OCI-LY7 (cell line): ENCODE measurements around the gene ZFYVE16. TPM values are rescaled to one million over a fixed set of nuclear protein-coding genes. Genes with fewer than 3 reads are reported as not detected.
"Not testable (repeated sequence)": the region's sequence is repeated elsewhere in the genome, so short reads cannot be mapped to it uniquely, and the experiment has no call there.

ENCODE experiments used
- BruUV-seq: library from RNA; stranded (reverse); fragments of 400-500 nt; replicated peaks from 2 replicates; lab custom pipeline; 2021; lab: Mats Ljungman, UMichigan
- CTCF ChIA-PET: fragments of 300-600 bp; sonication (Branson Sonifier 250); formaldehyde crosslinking; loops from one replicate; lab custom pipeline; 2022; ENCODE audit warnings: antibody characterized with exemption; ENCODE audit not compliant: unreplicated experiment; lab: Charles Lee
- POLR2A ChIA-PET: fragments of 300-600 bp; sonication (Branson Sonifier 250); formaldehyde crosslinking; loops from one replicate; lab custom pipeline; 2022; ENCODE audit warnings: antibody characterized with exemption; lab: Charles Lee
- DNase-seq: peaks from one replicate; pipeline ENCODE4 v3.0.0-alpha.2; 2015; ENCODE audit warnings: low spot score
- H2AFZ ChIP-seq: fragments of 200-600 bp; sonication (generic), shearing (Covaris generic); 2 replicates; pipeline ENCODE4 v1.6.1; 2014; ENCODE audit warnings: mild to moderate bottlenecking, antibody characterized with exemption, low read length, moderate library complexity
- H3K27ac ChIP-seq: fragments of 200-600 bp; sonication (generic); 2 replicates; pipeline ENCODE4 v1.5.1; 2014; ENCODE audit warnings: mixed run types, low read depth, mild to moderate bottlenecking, moderate library complexity, low read length, inconsistent platforms; ENCODE audit not compliant: poor library complexity, severe bottlenecking
- H3K36me3 ChIP-seq: fragments of 200-600 bp; sonication (generic); 2 replicates; pipeline ENCODE4 v1.6.1; 2014; ENCODE audit warnings: mild to moderate bottlenecking, antibody characterized with exemption, low read length, moderate library complexity, mixed read lengths; ENCODE audit not compliant: insufficient read depth
- H3K4me1 ChIP-seq: fragments of 200-600 bp; sonication (generic); 2 replicates; pipeline ENCODE4 v1.5.1; 2014; ENCODE audit warnings: mild to moderate bottlenecking, low read length; ENCODE audit not compliant: insufficient read depth, poor library complexity, severe bottlenecking
- H3K4me2 ChIP-seq: fragments of 200-600 bp; sonication (generic); 2 replicates; pipeline ENCODE4 v1.6.1; 2014; ENCODE audit warnings: mild to moderate bottlenecking, low read length
- H3K4me3 ChIP-seq: fragments of 200-600 bp; sonication (generic); 2 replicates; pipeline ENCODE4 v1.5.1; 2014; ENCODE audit warnings: mild to moderate bottlenecking, low read depth, low read length; ENCODE audit not compliant: poor library complexity, severe bottlenecking
- H3K79me2 ChIP-seq: fragments of 200-600 bp; sonication (generic); 2 replicates; pipeline ENCODE4 v1.6.1; 2016; ENCODE audit warnings: low read depth, mild to moderate bottlenecking, low read length, moderate library complexity, mixed read lengths; ENCODE audit not compliant: insufficient read depth
- H3K9me2 ChIP-seq: fragments of 200-600 bp; sonication (generic); 2 replicates; pipeline ENCODE4 v1.6.1; 2016; ENCODE audit warnings: mild to moderate bottlenecking, low read length, mixed read lengths; ENCODE audit not compliant: insufficient read depth
- H3K9me3 ChIP-seq: fragments of 200-600 bp; sonication (generic); 2 replicates; pipeline ENCODE4 v1.6.1; 2014; ENCODE audit warnings: mild to moderate bottlenecking, mixed run types, low read length, mixed read lengths
- H4K20me1 ChIP-seq: fragments of 200-600 bp; sonication (generic); 2 replicates; pipeline ENCODE4 v1.6.1; 2014; ENCODE audit warnings: mild to moderate bottlenecking, antibody characterized with exemption, low read length, moderate library complexity, mixed read lengths; ENCODE audit not compliant: insufficient read depth
- CTCF ChIP-seq: fragments of 200-600 bp; sonication (generic); conservative IDR thresholded peaks from 2 replicates; pipeline ENCODE4 v1.5.1; 2014; ENCODE audit warnings: mild to moderate bottlenecking, antibody characterized with exemption, low read length, moderate library complexity, mixed read lengths
- EZH2phosphoT487 ChIP-seq: fragments of 200-600 bp; sonication (generic); IDR thresholded peaks from 2 replicates; pipeline ENCODE4 v1.6.1; 2018; ENCODE audit warnings: low read depth, borderline replicate concordance, mild to moderate bottlenecking, mixed run types, antibody characterized with exemption, low read length, moderate library complexity, mixed read lengths
- intact Hi-C: fragments of 100-400 bp; cut with micrococcal nuclease; formaldehyde crosslinking; loops from one replicate; pipeline ENCODE4 v1.10.0; 2022; ENCODE audit not compliant: unreplicated experiment
- total RNA-seq, 2 experiments: library from RNA; depleted of rRNA in 1 of 2; stranded (reverse); fragments of >200 nt in 1 of 2; shearing (Covaris generic) in 1 of 2; gene quantifications; 2 replicates each; pipeline ENCODE4 v1.2.3, GENCODE V29; 2014 to 2022

The ZFYVE16 gene
- total RNA-seq, 2 experiments from 2014 or later = 8.0 to 21.6 TPM

GRCh38 chr5:80417973-80418372, 10.1 kb downstream of the ZFYVE16 start:
- Histone ChIP-seq H3K9me3 (no peaks in the 10 kb centered on the region), H4K20me1 (no peaks in the 10 kb centered on the region), H3K4me3 (no peak overlapping the region), H3K4me1 (no peaks in the 10 kb centered on the region), H3K27ac (no peak overlapping the region), H2AFZ (no peak overlapping the region), H3K9me2 (no peaks in the 10 kb centered on the region), H3K4me2 (no peak overlapping the region), H3K36me3 (no peaks in the 10 kb centered on the region), H3K79me2 (no peaks in the 10 kb centered on the region)
- BruUV-seq = no TSS peak
- TF ChIP-seq EZH2phosphoT487 (no peak), CTCF (no peak)
- no peak for DNase-seq
- POLR2A ChIA-PET = no interaction called here
- intact Hi-C loops = no loop called here
- CTCF ChIA-PET = interaction anchor here (0.6 kb wide), 1 partner anchor 53 kb away, joined by 3 read pairs; no protein-coding TSS in a partner anchor

GRCh38 chr5:80424365-80424764, 16.5 kb downstream of the ZFYVE16 start:
- H3K79me2 ChIP-seq, H3K9me3 ChIP-seq, H3K4me3 ChIP-seq, H3K4me1 ChIP-seq, H3K27ac ChIP-seq, H3K36me3 ChIP-seq, H3K4me2 ChIP-seq, H2AFZ ChIP-seq, DNase-seq, BruUV-seq, H4K20me1 ChIP-seq, CTCF ChIA-PET, intact Hi-C loops, H3K9me2 ChIP-seq: not testable (repeated sequence)
- POLR2A ChIA-PET = interaction anchor here (0.6 to 0.7 kb wide), 2 partner anchors 14 to 81 kb away, joined by 3 to 4 read pairs; no protein-coding TSS in a partner anchor

GRCh38 chr5:80435476-80435875, 27.6 kb downstream of the ZFYVE16 start:
- Histone ChIP-seq H2AFZ (no peak overlapping the region), H3K27ac (no peak overlapping the region), H3K4me3 (no peak overlapping the region), H3K4me2 (no peak overlapping the region), H3K36me3 (peaks cover 13% of the 10 kb centered on the region), H3K79me2 (no peaks in the 10 kb centered on the region), H3K4me1 (no peaks in the 10 kb centered on the region), H3K9me3 (no peaks in the 10 kb centered on the region), H4K20me1 (no peaks in the 10 kb centered on the region), H3K9me2 (no peaks in the 10 kb centered on the region)
- no peak for DNase-seq
- ChIA-PET POLR2A (no interaction called here), CTCF (no interaction called here)
- intact Hi-C loops = no loop called here
- TF ChIP-seq EZH2phosphoT487 (no peak), CTCF (no peak)
- no TSS peak for BruUV-seq
